Measurements from ENCODE around the gene ENC1.
A peak's percentile ranks its signal among the peaks of the same experiment; 100 is the strongest.
"Not testable (repeated sequence)": the region's sequence is repeated elsewhere in the genome, so short reads cannot be mapped to it uniquely, and the experiment has no call there.

Gene ENC1

GRCh38 chr5:74640450-74640953 is at the start of gene ENC1:
ENC1 (minus strand) TSS chr5:74640728; CDS start chr5:74636485, 4,243 bp downstream.
- DNase-seq (ENCODE audit: low read depth): peak; percentile 65

DNA sequence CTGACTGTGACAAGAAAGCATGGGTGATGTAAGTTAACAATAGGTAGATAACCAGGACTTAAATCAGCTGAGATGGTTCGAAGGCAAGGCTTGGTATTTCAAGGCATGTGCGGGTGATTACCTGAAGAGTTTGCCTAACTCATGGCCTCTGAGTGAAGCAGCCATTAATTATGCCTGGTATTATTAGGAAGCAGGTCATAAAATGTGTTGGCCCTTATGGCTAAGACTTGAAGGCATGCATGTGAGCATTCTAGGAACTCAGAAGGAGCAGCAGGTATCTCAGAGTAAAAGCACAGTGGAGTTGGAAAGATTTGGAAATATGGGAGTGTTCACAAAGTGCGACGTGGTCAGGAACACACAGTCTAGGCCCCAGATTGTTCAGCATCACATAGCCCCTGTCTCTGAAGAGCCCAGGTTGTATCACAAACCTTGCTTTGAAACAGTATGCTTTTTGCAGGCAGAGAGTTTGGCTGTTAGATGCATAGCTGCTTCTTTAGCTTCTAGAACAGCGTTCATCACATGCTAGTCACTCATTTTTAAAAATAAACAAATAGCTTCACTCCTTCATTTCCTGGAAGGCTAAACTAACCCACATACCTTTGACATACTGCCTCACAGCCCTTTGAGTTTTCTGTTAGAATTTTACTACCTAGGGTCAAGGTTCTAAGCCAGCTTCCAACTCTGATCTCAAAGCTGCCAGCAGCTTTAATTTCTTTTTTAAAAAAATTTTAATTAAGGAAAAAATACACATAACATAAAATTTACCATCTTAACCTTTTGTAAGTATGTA is 46.6 kb upstream of the ENC1 start:
- DNase-seq (ENCODE audit: low read depth): no peak

DNA sequence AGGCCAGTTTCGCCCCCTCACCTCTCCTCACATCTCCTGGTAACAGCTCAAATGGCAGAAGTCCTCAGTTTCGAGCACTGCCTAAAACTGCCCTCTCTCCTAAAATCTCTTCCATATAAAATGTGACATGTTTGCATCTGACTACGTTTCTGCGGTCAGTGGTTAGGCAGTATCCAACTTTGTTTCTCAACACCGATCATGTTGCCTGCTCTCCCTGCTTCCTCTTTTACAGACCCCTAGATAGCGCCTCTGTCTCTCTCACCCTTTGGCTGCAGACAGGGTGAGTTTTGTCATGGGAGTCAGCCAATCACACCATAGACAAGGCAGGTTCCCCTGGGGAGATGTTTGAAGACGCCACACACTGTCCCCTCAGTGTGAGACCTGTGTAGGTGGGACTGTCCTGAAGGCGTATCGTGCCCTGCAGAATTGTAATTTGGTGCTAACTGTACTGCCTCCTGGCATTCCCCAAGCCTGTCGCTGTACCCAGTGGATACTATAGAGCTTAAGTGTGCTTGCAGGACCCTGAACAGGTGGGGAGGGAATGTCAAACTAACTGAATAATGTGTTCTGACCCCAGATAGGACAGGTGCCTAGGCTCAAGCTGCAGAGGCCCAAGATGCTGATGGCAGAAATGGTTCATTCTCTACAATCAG is 45.6 kb upstream of the ENC1 start:
- no peak for DNase-seq (ENCODE audit: low read depth)

DNA sequence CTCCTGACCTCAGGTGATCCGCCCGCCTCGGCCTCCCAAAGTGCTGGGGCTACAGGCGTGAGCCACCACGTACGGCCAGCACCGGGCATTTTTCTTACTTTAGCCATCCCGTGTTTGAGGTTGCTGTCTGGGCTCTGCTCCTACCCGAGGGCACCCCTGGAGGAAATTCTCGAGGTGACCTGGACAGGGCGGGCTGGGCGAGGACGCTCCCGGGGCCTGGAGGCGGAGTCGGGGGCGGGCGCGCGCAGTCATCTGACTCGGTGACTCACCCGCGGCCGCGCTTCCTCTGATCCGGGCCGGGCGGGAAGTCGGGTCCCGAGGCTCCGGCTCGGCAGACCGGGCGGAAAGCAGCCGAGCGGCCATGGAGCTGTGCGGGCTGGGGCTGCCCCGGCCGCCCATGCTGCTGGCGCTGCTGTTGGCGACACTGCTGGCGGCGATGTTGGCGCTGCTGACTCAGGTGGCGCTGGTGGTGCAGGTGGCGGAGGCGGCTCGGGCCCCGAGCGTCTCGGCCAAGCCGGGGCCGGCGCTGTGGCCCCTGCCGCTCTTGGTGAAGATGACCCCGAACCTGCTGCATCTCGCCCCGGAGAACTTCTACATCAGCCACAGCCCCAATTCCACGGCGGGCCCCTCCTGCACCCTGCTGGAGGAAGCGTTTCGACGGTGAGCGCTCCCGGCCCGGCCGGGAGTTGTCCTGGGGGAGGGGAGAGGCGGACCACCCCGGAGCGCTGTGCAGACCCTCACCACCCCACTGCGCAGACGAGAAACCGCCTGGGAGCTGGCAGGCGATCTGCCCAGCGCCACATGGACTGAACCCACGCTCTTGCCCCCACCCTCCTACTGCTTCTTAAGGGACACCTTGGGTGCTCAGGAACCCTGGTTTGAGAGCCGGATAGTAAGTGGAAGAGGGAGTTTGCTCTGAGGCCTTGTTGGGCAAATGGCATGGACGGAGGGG is 44.6 kb upstream of the ENC1 start, which contains the start of gene HEXB:
Gene HEXB, plus strand, starts transcription at position 334 of the 952 bp plus-strand sequence. Its CDS starts 28 bp downstream, at position 362.
- DNase-seq (ENCODE audit: low read depth): no peak

DNA sequence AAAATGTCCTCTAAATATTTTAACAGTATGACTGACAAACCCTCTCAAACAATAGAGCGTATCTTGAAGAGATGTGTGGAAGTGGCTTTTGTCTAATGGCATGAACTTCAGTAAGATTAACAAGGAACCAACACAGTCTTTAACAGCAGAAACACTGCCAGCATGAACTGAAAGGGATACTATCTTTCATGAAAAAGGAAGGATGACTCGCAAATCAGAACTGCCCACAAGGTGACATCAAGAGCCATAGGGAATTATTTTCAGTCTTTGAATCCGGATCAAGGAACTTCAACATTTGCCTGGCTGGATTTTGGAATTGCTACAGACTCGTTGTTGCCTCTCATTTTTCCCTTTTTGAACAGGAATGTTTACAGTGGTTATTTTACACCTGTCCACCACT is 39.4 kb upstream of the ENC1 start:
- DNase-seq (ENCODE audit: low read depth): no peak

- not testable (repeated sequence) for DNase-seq (ENCODE audit: low read depth)
Measured at GRCh38 chr5:74679300-74679699, 38.8 kb upstream of the ENC1 start.

DNA sequence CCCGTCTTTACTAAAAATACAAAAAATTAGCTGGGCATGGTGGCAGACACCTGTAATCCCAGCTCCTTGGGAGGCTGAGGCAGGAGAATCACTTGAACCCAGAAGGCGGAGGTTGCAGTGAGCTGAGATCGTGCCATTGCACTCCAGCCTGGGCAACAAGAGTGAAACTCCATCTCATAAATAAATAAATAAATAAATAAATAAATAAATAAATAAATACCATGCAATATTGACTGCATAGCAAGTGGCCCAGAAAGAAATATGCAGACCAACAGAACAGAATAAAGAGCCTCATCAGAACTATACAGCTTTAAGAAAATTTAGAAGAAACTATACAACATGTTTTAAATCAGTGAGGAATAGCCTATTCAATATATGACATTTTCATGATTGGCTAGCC is 37.6 kb upstream of the ENC1 start:
- DNase-seq (ENCODE audit: low read depth): not testable (repeated sequence)

DNA sequence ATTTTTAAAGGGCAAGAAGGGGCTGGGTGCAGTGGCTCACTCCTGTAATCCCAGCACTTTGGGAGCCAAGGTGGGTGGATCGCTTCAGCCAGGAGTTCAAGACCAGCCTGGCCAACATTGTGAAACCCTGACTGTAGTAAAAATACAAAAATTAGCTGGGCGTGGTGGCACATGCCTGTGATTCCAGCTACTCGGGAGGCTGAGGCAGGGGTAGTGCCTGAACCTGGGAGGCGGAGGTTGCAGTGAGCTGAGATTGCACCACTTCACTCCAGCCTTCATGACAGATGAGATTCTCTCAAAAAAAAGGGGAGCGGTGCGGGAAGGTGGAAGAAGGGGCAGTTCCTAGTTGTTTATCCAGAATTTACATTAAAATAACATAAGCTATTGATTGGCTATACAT is 35.9 kb upstream of the ENC1 start:
- DNase-seq (ENCODE audit: low read depth): not testable (repeated sequence)

GRCh38 chr5:74673011-74673790 is 32.7 kb upstream of the ENC1 start:
- DNase-seq (ENCODE audit: low read depth): no peak

DNA sequence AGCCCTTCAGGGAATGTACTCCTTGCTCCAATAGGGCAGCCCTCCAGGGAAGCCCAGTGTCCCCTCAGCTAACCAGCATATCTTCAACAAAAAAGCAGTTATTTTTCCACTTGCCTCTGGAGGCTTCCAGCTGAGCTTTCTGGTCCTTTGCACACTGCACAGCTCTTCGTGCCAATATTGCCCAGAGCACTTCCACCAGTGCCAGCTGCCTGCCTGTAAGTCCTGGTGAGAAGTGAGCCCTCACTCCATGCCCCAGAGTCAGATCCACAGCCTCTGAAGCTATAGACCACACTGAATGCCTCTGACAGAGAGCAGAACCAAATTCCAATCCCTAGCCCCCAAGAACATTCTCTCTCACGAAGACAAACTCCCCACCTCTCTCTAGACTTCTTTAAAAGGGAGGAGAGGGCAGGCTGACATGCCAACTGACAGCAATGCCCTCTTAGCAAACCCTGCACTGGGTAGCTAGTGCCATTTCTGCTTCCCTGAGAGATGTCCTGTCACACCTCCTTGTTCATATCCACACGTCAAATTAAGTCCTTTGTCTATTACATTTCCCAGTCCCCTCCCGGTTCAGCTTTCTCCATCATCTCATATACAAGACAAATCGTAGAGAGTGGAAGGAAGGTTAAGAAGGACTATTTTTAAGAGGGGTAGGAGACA is 31.8 kb upstream of the ENC1 start:
- no peak for DNase-seq (ENCODE audit: low read depth)

DNA sequence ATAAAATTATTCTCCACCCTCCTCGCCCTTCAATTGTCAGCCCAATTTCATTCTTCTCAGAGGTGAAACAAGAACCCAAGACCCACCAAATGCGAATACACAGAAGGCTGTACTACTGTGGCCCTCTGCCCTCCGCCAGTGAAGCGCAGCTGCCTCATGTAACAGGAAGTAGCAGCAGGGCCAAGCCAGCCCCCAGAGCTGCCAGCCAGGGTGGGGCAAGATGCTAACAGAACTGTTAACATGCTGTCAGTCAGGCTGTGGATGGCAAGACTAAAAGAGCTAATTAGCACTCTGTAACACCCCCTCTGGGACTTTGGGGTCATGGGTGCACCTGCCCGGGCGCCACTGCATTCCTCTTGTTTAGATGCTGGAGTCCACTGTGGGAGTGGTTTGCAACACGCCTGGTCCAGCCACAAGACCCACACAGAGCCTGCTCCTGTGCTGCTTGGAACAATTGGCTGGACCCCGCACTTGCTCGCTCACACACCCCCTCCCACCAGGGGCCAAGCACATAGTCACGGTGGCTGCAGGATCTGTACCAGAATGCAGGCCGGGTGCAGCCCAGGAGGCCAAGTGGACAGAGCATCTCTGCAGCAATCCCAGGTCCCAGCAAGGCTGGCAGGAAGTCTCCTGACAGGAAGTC is 30.0 kb upstream of the ENC1 start:
- DNase-seq (ENCODE audit: low read depth): no peak

DNA sequence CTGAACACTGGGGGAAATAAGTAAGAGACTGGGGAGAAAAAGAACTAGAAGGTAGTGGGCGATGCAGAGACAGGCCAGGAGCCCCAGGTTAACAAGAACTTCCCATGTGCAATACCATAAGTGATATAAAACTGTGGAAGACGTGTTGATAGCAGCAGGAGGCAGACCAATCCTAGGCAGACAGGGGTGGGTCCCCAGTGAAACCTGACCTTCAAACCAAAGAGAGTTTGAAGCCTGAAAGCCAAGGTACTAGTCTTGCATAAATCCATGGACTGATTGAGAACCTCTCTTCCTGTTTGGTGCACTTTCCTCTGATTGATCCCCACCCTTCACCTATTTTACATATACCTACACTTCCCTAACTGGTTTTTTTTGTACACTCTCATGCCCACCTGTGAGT is 29.3 kb upstream of the ENC1 start:
- no peak for DNase-seq (ENCODE audit: low read depth)

- no peak for DNase-seq (ENCODE audit: low read depth)
Measured at GRCh38 chr5:74667396-74667795, 26.9 kb upstream of the ENC1 start.

DNA sequence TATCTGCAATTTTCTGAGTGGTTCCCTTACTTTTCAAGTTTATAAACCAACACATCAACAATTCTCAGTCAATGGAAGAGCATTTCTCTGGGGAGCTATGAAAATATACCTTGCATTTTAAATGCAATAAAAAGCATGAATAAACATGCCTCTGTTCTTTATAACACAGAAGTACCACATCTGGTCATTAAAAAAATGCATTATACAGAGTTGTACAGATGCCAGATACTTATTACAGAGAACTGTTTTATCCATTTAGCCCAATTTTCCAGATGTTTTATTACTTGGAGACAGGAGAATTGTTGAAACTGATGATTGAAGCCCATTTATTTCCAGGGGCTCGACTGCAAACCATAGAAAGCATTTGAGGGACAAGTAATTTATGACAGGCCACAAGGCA is 25.3 kb upstream of the ENC1 start:
- no peak for DNase-seq (ENCODE audit: low read depth)

DNA sequence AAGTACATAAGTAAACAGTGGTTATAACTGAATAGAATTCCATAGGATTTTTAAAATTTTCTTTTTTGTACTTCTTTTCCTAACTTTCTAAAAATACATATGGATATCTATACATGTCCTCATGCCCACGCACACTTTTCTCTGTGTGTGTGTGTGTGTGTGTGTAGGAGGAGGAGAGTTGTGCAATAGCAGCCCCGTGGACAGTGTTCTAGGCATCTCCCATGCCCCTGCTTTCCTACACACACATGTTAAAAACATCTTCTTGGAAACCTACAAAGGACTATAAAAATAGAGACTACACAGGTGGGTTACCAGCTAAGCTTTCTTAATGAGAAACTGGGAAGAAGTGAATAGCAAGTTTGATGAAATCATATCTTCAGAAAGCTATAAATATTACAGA is 24.7 kb upstream of the ENC1 start:
- DNase-seq (ENCODE audit: low read depth): no peak

DNA sequence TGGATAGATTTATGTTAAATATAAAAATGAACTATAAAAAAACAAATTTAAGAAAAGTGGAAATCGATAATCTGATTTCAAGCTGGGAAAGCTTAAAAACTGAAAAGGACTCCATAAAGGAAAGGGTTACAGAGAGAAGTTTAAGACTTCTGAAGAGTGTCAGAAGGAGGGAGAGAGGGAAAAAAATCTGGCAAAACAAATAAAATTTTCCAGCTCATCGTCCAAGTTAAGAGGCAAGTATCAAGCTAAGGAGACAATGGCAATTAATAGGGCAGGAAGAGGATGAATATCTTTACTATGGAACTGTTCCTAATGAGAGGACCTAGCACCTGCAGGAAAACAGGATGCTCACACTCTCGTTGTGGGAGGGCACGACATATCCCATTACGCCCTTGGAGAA is 24.0 kb upstream of the ENC1 start:
- DNase-seq (ENCODE audit: low read depth): no peak

DNA sequence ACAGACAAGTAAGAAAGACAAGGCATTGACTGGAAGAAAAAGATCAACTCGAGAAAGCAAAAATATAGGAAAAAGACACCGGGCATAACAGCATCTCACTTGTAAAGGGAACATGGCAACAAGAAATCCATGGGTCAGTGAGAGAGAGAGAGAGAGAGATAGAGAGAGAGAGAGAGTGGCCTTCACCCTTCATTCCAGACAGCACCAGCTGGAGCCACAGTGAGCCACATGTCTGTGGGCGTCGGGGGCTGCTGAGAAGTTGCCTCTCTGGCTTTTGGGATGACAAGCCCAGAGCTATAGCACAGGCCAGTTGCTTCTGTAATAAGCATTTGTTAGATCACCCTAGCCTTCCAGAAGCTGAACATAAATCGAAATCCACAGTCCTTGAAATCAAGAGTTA is 20.3 kb upstream of the ENC1 start:
- no peak for DNase-seq (ENCODE audit: low read depth)

GRCh38 chr5:74660140-74660539 is 19.6 kb upstream of the ENC1 start:
- no peak for DNase-seq (ENCODE audit: low read depth)

- DNase-seq (ENCODE audit: low read depth): no peak
Measured at GRCh38 chr5:74659172-74659571, 18.6 kb upstream of the ENC1 start.

GRCh38 chr5:74657165-74657564 is 16.6 kb upstream of the ENC1 start:
- DNase-seq (ENCODE audit: low read depth): no peak
